Umbilical cord (tissue), 2 donors: Measurements from ENCODE around the gene FLT3LG. TPM values are rescaled to one million over a fixed set of nuclear protein-coding genes. Genes with fewer than 3 reads are reported as not detected.
A peak's percentile ranks its signal among the peaks of the same experiment; 100 is the strongest.
"Not testable (repeated sequence)": the region's sequence is repeated elsewhere in the genome, so short reads cannot be mapped to it uniquely, and the experiment has no call there.

Experiments
- DNase-seq: peaks from one replicate; pipeline ENCODE4 v3.0.0-alpha.2; 2015; ENCODE audit warnings: low spot score
- total RNA-seq: library from RNA; depleted of rRNA; stranded (reverse); fragments of >200 nt; gene quantifications from one replicate; pipeline ENCODE4 v1.2.3, GENCODE V29; 2014; ENCODE audit warnings: low replicate concordance; ENCODE audit not compliant: insufficient read depth

Gene FLT3LG
- total RNA-seq, 1 donor from 2014 or later, result 1.9 TPM

DNA sequence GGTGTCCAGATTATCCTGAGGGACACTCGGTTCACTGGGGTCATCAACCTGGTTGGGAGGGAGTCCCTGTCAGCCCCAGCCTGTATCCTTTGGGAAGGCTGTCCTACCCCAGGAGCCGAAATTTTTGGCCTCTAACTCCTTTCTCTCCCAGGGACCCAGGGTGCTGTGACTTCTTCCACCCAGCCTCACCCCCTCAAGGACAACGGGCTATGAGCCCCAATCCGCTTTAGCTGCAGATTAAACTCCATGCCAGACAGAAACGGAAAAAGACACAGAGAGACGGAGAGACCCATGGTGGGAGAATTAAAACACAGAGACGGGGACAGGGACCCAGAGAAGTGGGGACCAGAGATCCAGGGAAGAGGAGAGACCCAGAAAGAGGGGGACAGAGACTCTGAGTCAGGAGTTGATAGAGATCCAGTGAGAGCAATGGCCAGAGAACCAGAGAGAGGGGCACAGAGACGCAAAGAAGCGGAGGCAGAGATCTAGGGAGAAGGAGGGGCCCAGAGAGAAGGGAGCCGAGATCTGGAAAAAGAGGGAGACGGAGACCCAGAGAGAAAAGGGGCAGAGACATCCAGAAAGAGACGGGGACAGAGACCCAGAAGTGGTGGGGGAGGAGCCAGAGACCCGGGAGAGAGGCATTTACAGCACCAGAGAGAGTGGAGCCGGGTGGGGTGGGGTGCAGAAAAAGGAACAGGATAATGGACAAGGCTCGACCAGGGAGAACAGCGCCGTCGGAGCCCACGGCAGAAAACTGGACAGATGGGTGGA lies 33.4 kb upstream of the FLT3LG start:
- DNase-seq, result no peak

DNA sequence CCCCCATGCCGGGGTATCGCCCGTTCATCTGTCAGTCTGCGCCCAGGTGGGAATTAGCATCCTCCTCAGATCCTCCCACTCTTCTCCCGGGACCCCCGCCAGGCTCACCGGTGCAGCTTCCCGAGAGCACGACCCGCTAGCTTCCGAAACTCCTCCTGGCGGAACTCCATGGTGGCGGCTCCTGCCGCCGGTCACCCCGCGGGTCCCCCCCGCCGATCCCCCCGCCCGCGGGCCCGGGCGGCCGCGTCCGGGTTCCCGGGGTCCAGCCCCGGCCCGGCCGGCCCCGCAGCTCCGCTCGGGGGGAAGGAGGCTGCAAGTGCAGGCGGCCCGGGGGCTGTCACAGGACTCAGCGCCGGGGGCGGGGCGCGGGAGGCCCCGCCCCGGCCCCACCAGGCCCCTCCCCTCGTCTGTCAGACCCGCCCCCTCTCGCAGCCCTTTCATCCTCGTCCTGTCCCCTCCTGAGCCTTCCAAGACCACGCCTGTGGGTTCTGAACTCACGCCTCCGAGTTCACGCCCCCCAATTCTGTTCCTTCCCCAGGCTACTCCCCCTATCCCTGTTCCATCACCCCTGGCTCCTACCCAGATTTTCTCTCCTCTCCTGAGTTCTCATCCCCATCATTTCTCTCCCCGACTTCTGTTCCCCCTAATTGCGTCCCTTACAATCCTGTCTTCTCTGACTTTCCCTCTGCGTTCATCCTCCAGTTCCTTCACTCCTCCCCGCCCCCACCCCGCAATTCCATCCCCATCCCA lies 32.6 kb upstream of the FLT3LG start, which contains the start of gene SLC17A7:
Gene SLC17A7 (minus strand): TSS at position 318 of the 750 bp plus-strand sequence. CDS start 148 bp downstream, at position 170.
- DNase-seq, result no peak

DNA sequence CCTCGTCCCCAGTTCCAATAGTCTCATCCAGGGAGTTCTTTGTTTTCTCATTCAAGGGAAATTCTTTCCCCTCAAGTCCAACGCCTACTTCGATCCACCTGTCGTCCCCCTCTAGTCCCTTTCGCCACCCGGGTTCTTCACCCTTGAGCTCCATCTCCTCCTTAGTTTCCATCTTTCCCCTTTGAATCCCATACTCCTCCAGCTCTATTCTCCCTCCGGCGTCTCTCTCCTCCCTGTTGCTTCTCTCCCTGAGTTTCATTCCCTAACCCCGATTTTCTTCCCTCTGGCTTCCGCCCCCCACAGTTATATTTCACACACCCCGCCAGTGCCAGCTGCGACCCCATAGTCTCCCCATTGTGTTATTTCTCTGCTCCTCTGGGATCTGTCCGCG lies 32.1 kb upstream of the FLT3LG start:
- no peak for DNase-seq

DNA sequence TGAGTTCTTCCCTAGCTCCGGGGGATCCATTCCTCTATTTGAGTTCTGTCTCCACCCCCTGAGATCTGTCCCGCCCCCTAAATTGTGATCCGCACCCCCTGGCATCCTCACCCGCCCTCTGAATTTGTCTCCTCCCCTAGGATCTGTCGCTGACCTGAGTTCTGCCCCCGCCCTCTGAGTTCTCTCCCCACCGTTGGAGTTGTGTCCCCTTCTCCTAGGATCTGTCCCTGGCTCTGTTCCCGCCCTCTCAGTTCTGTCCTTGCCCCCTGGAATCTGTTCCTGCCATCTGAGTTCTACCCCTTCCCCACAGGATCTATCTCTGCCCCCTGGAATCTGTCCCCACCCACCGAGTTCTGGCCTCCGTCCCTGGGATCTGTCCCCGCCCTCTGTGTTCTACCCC lies 31.7 kb upstream of the FLT3LG start:
- no peak for DNase-seq

DNA sequence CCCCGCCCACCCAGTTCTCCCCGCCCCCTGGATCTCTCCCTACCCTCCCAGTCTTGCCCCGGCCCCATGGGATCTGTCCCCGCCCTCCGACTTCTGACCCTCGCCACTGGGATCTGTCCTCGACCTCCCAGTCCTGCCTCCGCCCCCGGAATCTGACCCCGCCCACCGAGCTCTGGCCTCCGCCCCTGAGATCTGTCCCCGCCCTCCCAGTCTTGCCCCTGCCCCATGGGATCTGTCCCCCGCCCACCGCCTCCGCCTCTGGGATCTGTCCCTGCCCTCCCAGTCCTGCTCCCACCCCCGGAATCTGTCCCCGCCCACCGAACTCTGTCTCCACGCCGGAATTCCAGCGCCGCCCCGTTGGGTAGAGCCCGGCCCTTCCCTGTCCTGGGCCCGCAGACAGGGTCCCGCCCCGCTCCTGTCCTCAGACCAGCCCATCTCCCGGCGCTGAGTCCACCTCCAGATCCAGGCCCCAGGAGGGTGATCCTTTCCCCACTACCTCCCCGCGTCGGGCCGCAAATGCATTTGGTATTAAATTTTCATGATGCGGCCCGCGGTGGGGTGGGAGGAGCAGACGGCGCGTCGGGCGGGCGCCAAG lies 31.1 kb upstream of the FLT3LG start:
- DNase-seq, result peak; percentile 89

DNA sequence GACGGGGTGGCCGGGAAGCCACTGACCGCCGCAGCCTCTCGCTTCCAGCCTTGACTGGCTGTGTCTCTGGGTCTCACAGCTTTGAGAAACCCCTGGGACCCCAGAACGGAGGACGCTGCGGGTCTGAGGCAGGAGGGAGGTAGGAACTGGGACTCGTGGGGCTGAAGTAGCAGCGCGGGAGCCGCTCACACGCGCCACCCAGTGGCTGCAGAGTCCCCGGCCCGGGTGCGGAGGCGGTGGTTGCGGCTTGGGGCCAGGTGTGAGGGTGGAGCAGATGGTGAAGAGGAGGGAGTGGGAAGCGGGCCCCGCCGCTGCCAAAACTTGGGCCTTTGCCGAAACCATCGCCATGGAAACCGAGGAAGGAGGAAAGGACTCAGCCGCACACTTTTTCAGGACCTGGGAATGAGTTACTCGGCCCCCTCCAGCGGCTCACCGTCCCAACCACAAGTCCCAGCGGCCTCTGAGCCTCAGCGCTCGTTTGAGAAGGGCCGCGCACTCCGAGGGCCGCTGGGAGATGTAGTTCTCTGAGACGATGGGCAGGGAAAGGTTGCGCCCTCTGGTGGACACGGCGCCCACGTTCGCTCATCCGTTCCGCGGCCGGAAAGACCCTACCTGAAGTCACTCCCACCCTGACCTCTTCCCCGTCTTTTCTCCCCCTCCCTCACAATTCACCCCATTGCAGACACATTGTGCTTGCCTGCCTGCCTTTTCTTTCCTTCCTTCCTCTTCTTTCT lies 30.5 kb upstream of the FLT3LG start:
- DNase-seq, result peak; percentile 98

DNA sequence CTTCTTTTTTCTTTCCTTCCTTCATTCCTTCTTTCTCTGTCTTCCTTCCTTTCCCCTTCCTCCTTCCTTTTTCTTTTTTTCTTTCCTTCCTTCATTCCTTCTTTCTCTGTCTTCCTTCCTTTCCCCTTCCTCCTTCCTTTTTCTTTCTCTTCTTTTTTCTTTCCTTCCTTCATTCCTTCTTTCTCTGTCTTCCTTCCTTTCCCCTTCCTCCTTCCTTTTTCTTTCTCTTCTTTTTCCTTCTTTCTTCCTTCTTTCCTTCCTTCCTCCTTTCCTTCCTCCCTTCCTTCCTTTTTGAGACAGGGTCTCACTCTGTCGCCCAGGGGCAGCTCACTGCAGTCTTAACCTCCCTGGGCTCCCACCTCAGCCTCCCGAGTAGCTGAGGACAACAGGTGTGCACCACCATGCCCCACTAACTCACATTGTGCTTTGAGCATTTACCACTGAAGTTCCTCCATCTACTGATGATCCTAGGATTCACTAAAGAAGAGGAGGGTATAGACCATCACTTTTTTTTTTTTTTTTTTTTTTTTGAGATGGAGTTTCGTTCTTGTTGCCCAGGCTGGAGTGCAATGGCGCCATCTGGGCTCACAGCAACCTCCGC lies 29.8 kb upstream of the FLT3LG start:
- DNase-seq, result not testable (repeated sequence)

DNA sequence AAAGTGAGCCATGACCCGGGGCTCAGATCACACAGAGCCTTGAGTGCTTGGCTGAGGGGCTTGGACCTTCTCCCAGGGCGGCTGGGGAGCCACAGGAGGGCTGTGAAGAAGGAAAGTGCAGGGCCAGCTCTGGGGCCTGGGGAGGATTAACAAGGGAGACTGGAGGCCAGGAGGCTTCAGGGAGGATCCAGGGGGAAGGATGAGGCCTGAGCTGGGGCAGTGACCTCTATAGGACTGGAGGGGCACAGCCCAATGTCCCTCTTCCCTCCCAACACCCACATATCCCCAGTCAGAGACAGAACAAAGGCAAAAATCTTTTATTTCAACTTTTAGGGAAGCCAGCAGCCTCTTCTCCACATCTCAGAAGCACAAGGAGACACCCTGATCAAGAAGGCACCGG lies 28.0 kb upstream of the FLT3LG start:
- DNase-seq, result no peak

DNA sequence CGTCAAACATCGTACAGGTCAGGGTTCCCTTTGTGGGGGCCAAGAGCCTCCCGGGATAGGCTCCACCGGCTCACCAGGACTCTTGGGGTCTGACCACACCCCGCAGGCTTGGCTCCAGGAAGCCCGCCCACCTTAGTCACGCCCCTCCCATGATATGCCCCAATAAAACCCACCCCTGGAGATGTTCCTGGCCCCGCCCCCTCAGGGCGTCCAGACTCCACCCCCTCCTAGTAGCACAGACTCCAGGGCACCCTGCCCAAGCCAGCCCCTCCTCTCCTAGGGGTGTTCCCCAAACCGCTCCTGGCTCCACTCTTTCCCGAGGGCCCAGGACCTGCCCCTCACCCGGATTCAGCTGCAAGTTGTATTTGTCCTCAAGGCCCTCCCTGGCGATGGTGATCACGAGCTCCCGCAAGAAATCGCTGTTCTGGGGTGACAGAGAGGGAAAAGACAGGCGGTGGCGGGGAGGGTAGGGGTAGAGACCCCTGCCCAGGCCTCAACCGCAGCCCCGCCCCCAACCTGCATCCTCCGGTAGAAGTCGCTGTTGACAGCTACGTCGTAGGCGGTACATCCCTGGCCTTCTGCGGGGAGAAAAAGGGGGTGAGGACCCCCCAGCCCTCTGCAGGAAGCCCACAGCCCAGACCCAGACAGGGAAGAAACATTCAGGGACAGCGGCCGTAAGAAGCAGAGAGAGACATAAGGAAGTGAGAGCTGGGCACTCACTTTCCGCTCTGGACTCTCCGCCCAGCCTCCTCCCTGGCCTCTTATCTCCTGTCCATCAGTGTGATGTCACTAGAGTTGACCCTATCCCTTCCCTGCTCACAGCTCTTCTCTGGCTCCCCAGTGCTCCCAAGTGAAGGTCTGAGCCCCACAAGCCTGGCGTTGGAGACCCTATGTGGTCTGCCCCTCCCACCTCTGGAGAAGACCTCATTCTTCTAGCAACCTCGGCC lies 26.3 kb upstream of the FLT3LG start:
- no peak for DNase-seq

DNA sequence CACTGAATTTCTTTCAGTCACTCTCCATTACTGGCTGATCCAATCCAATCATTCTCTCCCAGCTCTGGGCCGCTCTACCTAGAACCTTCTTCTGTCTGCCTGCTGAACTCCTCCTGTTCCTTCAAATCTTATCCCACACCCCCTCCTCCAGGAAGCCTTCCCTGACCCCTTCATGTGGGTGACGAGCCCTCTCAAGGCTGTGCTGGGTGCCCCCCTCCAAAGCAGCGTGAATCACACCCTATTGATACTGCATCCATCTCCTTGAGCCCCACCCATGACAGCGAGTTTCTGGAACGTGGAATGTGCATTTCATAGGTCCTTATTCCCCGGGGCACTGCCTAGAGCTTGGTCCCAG lies 25.6 kb upstream of the FLT3LG start:
- no peak for DNase-seq

DNA sequence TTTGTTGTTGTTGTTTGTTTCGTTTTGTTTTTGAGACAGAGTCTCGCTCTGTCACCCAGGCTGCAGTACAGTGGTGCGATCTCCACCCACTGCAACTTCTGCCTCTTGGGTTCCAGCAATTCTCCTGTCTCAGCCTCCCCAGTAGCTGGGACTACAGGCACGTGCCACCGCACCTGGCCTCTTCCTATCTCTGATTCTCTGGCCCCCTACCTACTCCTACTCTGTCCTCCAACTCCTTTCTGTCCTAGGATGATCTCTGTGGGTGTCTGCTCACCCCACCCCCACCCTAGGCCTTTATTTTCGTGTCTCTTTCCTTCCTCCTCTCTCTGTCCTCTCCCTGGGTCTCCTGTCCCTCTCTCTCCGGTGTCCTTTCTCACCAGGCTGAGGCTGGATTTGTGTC lies 23.6 kb upstream of the FLT3LG start:
- DNase-seq, result no peak

DNA sequence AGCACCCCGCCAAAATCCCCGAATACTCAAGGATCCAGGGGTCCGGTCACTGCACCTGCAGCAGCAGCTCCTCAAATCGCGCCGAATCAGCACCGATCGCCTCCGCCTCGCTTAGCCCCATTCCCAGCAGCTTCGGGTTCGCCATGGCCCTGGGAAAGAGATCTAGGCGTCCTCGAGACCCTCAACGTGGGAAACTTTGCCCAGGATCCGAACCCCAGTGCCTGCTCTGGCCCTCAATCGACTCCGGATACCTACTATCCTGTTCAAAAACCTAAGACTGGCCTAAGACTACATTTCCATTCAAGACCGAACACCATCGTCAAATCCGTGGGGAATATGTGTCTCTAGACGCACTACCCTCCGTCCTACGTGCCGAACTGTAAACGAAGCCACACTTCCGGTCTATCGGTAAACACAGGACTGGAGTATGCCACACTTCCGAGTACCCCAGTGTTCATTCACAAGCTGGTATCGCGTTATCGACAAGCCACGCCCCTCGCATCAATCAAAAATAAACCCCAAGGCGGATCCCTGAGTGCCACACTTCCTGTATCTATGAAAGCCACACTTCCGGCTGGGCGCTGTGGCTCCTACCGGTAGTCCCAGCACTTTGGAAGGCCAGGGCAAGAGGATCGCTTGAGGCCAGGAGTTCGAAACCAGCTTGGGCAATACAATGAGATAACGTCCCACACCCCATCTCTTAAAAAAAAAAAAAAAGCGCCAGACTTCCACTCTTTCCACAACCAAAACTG lies 22.4 kb upstream of the FLT3LG start, which contains the start of gene PIH1D1:
Gene PIH1D1 (minus strand): TSS at position 385 of the 752 bp plus-strand sequence. CDS start 240 bp downstream, at position 145.
- DNase-seq, result peak; percentile 100

DNA sequence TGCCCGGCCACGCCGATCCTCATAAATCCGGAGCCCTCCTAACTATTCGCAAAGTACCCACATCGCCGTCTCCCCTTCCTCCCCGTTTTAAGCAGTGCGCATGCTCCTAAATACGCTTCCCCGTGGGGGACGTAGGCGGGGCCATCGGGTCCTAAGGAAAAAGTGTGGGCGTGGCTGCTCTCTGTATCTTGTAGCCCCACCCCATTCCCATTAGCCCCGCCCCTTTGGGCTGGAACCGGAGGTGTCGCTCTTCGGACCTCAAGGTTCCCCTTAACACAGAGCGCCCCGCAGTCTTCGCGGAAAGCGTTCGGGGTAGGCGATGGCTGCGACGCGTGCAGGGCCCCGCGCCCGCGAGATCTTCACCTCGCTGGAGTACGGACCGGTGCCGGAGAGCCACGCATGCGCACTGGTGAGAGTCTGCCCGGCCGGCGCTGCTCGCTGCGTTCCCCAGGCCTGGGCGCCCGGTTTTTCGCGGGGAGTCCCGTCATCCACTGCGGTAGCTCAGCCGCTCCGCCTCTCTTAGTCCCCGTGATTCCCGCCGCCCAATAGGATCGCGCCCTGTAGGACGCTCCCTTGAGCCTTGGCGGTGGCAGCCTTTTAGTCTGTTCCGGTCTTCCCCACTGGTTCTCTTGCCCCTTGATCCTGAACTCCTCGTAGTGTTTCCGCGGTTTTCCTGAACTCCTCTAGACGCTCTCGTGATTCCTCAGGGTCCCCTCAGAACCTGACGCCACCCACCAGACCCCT lies 20.8 kb upstream of the FLT3LG start, which contains the start of gene ALDH16A1:
Gene ALDH16A1 (plus strand): TSS at position 213 of the 744 bp plus-strand sequence. CDS start 107 bp downstream, at position 320.
- DNase-seq, result peak; percentile 99

DNA sequence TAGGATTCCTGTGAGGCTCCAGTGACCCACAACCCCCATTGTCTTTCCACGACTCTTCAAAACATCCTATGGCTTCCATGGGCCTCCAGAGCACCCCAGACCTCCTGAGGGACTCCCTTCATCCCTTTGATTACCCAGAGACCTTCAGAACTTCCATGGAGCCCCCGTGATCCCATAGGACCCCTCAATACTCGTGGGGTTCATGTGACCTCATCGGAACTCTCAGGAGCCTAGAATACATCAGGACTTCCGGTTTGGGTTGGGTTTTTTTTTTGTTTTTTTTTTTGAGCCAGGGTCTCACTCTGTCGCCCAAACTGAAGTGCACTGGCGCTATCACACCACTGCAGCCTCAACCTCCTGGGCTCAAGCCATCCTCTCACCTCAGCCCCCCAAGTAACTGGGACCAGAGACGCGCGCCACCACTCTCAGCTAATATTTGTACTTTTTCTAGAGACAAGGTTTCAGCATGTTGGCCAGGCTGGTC lies 20.2 kb upstream of the FLT3LG start:
- DNase-seq, result no peak

DNA sequence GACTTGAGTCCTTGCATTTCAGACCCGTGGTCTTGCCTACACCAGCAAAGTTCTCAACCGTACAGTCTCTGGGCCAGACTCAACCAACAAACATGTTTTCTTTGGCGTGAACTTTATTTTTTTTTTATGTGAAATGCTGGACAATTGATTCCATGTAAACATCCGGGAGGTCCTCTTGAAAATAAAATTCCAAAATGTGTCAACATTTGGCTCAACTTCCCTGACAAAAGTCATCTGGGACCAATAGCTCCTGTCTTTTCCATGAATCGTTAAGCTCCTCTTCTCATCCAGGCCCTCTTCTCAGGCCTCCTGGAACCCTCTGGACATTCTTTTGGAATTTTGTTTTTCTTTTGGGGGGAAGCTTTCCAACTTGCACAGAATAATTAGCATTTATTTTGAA lies 18.2 kb upstream of the FLT3LG start:
- DNase-seq, result no peak

DNA sequence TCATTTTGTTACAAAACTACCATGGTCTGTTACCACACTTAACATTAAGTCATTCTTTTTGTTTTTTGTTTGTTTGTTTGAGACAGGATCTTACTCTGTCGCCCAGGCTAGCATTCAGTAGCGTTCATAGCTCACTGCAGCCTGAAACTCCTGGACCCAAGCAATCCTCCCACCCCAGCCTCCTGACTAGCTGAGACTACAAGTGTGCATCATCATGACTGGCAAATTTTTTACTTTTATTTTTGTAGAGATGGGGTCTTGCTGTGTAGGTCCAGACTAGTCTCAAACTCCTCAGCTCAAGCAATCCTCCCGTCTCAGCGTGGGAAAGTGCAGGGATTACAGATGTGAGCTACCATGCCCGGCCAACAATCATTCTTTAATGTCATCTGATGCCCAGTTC lies 17.7 kb upstream of the FLT3LG start:
- no peak for DNase-seq

DNA sequence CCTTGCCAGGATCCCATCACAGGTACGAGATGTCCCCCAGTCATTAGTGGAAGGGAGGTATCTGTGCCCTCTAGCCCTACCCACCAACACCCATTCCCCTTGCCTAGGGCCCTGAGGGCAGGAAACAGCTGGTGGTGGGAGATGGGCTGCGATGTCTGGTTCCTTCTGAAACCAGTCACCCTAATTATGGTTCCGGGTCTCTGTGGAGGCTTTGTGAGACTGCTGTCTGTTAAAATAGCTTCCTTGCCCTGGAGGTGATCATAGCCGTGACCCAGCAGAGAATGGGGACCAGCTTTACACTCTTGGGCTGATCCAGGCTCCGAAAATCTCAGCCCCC lies 15.5 kb upstream of the FLT3LG start:
- no peak for DNase-seq

DNA sequence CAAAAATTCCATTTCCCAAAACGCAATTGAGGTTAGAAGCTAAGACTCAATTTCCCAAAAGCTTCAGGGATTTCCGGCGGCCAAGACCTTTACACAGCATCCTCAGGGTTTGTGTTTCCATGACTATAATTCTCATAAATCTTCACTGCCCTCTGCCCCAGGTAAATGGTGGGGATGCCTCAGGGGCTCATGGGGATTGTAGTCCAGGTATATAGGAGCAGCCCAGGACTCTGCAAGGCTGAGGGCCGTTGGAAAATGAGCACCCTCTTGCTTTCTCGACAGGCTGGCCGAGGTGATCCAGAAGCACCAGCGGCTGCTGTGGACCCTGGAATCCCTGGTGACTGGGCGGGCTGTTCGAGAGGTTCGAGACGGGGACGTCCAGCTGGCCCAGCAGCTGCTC lies 14.6 kb upstream of the FLT3LG start:
- no peak for DNase-seq

DNA sequence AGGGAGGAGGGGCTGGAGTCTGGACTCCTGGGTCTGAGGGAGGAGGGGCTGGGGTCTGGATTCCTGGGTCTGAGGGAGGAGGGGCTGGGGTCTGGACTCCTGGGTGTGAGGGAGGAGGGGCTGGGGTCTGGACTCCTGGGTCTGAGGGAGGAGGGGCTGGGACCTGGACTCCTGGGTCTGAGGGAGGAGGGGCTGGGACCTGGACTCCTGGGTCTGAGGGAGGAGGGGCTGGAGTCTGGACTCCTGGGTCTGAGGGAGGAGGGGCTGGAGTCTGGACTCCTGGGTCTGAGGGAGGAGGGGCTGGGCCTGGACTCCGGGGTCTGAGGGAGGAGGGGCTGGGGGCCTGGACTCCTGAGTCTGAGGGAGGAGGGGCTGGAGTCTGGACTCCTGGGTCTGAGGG lies 12.9 kb upstream of the FLT3LG start:
- not testable (repeated sequence) for DNase-seq
